Myometrial cell (primary cell): Measurements from ENCODE around the gene SLC25A39. TPM values are rescaled to one million over a fixed set of nuclear protein-coding genes. Genes with fewer than 3 reads are reported as not detected.

Experiments
- total RNA-seq: library from RNA; depleted of rRNA; stranded (reverse); fragments of >200 nt; gene quantifications from 2 replicates; pipeline ENCODE4 v1.2.3, GENCODE V29; 2015

The SLC25A39 gene, protein sequence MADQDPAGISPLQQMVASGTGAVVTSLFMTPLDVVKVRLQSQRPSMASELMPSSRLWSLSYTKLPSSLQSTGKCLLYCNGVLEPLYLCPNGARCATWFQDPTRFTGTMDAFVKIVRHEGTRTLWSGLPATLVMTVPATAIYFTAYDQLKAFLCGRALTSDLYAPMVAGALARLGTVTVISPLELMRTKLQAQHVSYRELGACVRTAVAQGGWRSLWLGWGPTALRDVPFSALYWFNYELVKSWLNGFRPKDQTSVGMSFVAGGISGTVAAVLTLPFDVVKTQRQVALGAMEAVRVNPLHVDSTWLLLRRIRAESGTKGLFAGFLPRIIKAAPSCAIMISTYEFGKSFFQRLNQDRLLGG
- 92.5 and 99.2 TPM in 2 replicates for total RNA-seq

GRCh38 chr17:44324571-44325275, at the start of gene SLC25A39:
SLC25A39 (minus strand) TSS chr17:44324823; CDS start chr17:44323562, 1,261 bp downstream.

GRCh38 chr17:44363613-44364159, 39.1 kb upstream of the SLC25A39 start, which contains the start of gene FAM171A2:
FAM171A2 (minus strand) TSS chr17:44363853; CDS start chr17:44363714, 139 bp downstream.

GRCh38 chr17:44344939-44345453, 20.4 kb upstream of the SLC25A39 start, which contains the start of gene GRN:
GRN (plus strand) TSS chr17:44345302; CDS start chr17:44349165, 3,863 bp downstream.

DNA sequence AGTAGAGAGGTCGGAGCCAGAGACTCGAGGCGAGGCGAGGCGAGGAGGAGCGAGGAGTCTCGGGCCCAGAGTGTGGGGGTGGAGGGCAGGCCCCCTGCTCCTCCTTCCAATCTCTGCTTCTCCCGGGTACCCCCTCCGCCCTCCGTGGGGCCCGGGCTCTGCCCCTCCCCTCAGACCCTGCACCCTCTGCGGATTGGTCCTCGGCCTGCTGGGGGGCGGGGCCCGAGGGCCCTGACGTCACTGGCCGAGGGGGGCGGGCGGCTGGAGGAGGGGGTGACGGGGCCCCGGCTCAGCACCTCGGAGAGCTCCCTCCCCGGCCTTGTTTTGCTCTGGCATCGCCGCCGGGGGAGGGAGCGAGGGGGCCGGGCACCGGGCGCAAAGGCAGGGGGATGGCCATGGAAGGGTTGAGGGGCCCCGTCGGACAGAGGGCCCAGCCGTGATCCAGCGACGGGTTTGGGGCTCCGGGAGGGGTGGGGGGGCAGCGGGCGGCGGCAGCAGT, 16.3 kb downstream of the SLC25A39 start, which contains the start of gene RUNDC3A:
TSS of gene RUNDC3A (plus strand) at position 282 of the 499 bp plus-strand sequence. CDS start 232 bp downstream, outside the sequence.

Other genes starting within 250 kb of the SLC25A39 start
- 28.0 and 38.5 TPM in 2 replicates for gene HDAC5, start 201.2 kb downstream of the SLC25A39 start, total RNA-seq
- gene HROB, start 182.9 kb downstream of the SLC25A39 start, total RNA-seq: 4.0 and 5.7 TPM in 2 replicates
- gene ASB16, start 154.1 kb downstream of the SLC25A39 start, total RNA-seq: not detected in 2 replicates
- gene TMUB2, start 137.9 kb downstream of the SLC25A39 start, total RNA-seq: 26.8 and 45.3 TPM in 2 replicates
- gene ATXN7L3, start 124.9 kb downstream of the SLC25A39 start, total RNA-seq: 45.6 and 50.9 TPM in 2 replicates
- 30.6 and 35.4 TPM in 2 replicates for gene UBTF, start 105.1 kb downstream of the SLC25A39 start, total RNA-seq
- not detected in 2 replicates for gene SLC4A1, start 56.7 kb downstream of the SLC25A39 start, total RNA-seq
- not detected in 2 replicates for gene RUNDC3A, start 16.2 kb downstream of the SLC25A39 start, total RNA-seq
- gene GRN, start 20.5 kb upstream of the SLC25A39 start, total RNA-seq: 220 and 254 TPM in 2 replicates
- 2.1 and 11.5 TPM in 2 replicates for gene FAM171A2, start 39.0 kb upstream of the SLC25A39 start, total RNA-seq
- 0.86 TPM in 1 of 2 replicates, not detected in the other for gene ITGA2B, start 64.8 kb upstream of the SLC25A39 start, total RNA-seq
- gene GPATCH8, start 178.6 kb upstream of the SLC25A39 start, total RNA-seq: 9.8 and 13.5 TPM in 2 replicates
- 9.8 and 11.3 TPM in 2 replicates for gene FZD2, start 232.7 kb upstream of the SLC25A39 start, total RNA-seq